BJ (cell line): ENCODE results near the gene EPB41L4A. TPM values are rescaled to one million over a fixed set of nuclear protein-coding genes. Genes with fewer than 3 reads are reported as not detected.

Experiments
- CTCF ChIA-PET: fragments of 350-600 bp; formaldehyde crosslinking; extraction: SDS; loops from one replicate; lab custom pipeline; 2021; ENCODE audit warnings: antibody characterized with exemption, inconsistent platforms; lab: Yijun Ruan, JAX
- POLR2A ChIA-PET: fragments of 300-600 bp; sonication (Branson Sonifier 250); formaldehyde crosslinking; extraction: SDS; loops from one replicate; lab custom pipeline; 2021; ENCODE audit warnings: antibody characterized with exemption; lab: Charles Lee
- DNase-seq: peaks from one replicate; pipeline ENCODE4 v3.0.0-alpha.2; 2011; ENCODE audit warnings: low read depth
- H3K27me3 ChIP-seq: 2 replicates; pipeline ENCODE4 v1.6.0; 2011; ENCODE audit warnings: low read length; ENCODE audit not compliant: control insufficient read depth, insufficient read depth
- H3K36me3 ChIP-seq: 2 replicates; pipeline ENCODE4 v1.5.1; 2011; ENCODE audit warnings: low read length; ENCODE audit not compliant: control insufficient read depth, insufficient read depth
- H3K4me3 ChIP-seq: 2 replicates; pipeline ENCODE4 v1.5.1; 2011; ENCODE audit warnings: low read depth, mild to moderate bottlenecking, control low read depth, low read length
- polyA plus RNA-seq: library from polyadenylated mRNA; depleted of rRNA; stranded (reverse); fragments of >200 nt; gene quantifications from 2 replicates; pipeline ENCODE4 v1.2.3, GENCODE V29; 2011
- TF ChIP-seq, protein P1 (sequence below): IDR thresholded peaks from 2 replicates; pipeline ENCODE4 v1.5.1; 2011; ENCODE audit warnings: low read depth, mild to moderate bottlenecking, control low read depth, inconsistent platforms, low read length, moderate library complexity; ENCODE audit not compliant: insufficient read depth

EPB41L4A gene
- polyA plus RNA-seq, 1 experiment = 0.04 TPM

DNA sequence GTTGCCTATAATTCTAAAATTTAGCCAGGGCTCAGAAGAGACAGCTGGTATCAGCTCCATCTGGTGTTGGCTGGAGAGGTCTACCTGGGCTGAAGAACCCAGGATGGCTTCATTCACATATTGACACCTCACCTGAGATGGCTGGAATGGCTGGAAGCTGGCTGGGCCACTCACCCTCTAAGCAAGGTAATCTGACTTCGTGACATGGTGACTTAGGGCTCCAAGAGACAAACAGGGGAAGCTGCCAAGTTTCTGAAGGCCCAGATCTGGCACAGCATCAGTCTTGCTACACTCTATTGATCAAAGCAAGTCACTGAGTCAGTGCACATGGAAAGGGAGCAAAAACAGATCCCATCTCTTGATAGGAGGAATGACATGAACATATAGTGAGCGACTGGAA, 102.3 kb downstream of the EPB41L4A start:
- DNase-seq = no peak
- ChIA-PET CTCF (no interaction called here), POLR2A (no interaction called here)
- H3K4me3 ChIP-seq = no peak overlapping the region
- H3K27me3 ChIP-seq = no peaks in the 10 kb centered on the region
- H3K36me3 ChIP-seq = no peaks in the 10 kb centered on the region
- TF ChIP-seq, protein P1, sequence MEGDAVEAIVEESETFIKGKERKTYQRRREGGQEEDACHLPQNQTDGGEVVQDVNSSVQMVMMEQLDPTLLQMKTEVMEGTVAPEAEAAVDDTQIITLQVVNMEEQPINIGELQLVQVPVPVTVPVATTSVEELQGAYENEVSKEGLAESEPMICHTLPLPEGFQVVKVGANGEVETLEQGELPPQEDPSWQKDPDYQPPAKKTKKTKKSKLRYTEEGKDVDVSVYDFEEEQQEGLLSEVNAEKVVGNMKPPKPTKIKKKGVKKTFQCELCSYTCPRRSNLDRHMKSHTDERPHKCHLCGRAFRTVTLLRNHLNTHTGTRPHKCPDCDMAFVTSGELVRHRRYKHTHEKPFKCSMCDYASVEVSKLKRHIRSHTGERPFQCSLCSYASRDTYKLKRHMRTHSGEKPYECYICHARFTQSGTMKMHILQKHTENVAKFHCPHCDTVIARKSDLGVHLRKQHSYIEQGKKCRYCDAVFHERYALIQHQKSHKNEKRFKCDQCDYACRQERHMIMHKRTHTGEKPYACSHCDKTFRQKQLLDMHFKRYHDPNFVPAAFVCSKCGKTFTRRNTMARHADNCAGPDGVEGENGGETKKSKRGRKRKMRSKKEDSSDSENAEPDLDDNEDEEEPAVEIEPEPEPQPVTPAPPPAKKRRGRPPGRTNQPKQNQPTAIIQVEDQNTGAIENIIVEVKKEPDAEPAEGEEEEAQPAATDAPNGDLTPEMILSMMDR = no peak

DNA sequence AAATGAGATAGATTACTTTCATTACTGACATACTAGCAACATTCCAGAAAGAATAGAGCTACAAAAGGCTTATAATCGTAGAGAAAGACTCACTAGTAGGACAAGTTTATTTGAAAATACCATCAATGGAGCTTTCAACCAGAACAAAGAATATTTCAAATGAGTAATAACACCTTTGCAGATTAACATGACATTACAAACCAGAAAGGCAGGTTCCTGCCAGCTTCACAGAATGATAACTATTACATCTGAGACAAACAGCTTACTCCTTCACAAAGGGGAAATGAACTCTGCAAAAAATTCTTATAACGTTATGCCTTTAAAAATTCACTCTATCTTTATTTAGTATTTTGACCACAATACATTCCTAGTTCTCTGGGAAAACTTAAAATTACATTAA, 103.1 kb downstream of the EPB41L4A start:
- Histone ChIP-seq H3K4me3 (no peak overlapping the region), H3K36me3 (no peaks in the 10 kb centered on the region), H3K27me3 (no peaks in the 10 kb centered on the region)
- CTCF ChIA-PET = no interaction called here
- no peak for DNase-seq
- POLR2A ChIA-PET = no interaction called here
- TF ChIP-seq, protein P1 = no peak

DNA sequence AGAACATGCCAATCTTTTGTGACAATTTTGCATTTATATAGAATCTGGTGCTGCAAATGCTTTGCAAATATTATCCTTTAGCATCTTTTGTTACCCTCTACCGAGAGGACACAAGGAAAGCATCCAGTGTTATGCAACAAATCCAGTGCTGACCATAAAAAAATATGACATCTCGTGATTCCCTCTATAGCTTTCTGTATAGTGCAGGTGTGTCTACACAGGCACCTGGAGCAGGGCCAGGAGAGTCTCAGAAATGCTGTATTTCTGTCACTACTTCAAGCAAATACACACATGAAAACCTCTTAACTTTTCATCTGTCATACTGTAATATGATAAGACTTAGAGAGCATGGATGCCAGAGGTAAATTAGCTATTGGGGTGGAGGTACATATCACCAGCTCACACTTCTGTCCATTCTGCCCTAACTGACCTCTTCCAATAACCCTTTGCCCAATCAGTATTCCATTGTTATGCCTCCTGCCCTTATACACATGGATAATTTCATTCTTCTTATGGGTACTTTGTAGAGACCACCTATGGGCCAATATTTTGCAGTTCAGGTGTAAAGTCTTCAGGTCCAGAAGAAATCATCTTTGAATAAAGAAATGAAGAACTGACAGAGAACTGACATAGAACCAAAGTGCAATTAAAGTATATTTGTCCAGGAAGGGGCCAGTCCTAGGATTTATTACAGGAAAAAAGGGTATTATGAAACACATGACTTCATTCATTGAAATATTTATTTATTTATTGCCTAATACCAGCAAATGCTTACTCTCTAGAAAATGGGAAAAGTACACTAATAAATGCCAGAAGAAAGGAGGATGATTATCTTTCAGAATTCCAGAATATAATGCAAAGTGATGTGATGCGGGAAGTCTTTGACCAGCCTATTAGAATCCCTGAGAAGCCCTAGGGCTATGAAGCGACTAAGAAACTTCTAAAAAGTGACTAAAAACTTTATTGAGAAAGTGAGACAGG, 106.5 kb downstream of the EPB41L4A start:
- Histone ChIP-seq H3K27me3 (no peaks in the 10 kb centered on the region), H3K36me3 (no peaks in the 10 kb centered on the region), H3K4me3 (no peak overlapping the region)
- ChIA-PET POLR2A (no interaction called here), CTCF (no interaction called here)
- TF ChIP-seq, protein P1 = no peak
- DNase-seq = no peak

DNA sequence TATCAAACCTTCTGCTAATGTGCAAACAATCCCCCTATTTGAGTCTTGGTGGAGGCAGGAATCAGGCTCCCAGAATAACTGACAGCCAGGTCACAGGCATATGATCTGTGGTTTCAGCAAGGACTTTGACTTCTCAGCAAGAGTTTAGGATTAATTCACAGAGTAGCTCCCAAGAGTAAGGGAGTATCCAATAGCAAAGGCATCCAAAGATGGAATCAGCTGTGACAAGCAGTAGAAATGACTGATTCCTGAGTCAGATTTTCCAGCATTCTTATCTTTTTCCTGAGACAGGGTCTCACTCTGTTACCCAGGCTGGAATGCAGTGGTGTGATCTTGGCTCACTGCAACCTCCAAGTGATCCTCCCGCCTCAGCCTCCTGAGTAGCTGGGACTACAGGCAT, 108.3 kb downstream of the EPB41L4A start:
- DNase-seq = no peak
- H3K4me3 ChIP-seq = no peak overlapping the region
- no peaks in the 10 kb centered on the region for H3K36me3 ChIP-seq
- no peaks in the 10 kb centered on the region for H3K27me3 ChIP-seq
- CTCF ChIA-PET = no interaction called here
- TF ChIP-seq, protein P1 = no peak
- POLR2A ChIA-PET = no interaction called here

DNA sequence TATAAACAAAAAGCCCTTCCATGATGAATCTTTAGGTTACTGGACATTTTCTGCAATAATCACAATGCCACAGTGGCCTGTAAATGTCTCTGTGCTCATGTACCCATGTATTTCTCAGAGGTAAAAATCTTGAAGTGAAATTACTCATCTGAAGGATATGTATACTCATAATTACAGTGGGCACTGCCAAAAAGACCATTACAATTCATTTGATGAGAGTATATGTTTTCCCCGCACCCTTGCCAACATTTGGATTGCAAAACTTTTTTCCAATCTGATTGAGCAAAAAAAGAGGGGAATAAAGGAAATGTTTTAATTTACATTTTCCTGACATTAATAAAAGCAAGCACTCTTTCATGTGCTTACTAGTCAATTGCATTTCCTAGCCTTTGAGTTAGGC, 110.5 kb downstream of the EPB41L4A start:
- CTCF ChIA-PET = no interaction called here
- TF ChIP-seq, protein P1 = no peak
- no peak for DNase-seq
- H3K27me3 ChIP-seq = no peaks in the 10 kb centered on the region
- no peak overlapping the region for H3K4me3 ChIP-seq
- POLR2A ChIA-PET = no interaction called here
- no peaks in the 10 kb centered on the region for H3K36me3 ChIP-seq
